GM13976 (cell line): Measurements from ENCODE around the gene FOXA1.
A peak's percentile ranks its signal among the peaks of the same experiment; 100 is the strongest.

Experiments
- DNase-seq: peaks from one replicate; pipeline ENCODE4 v3.0.0; 2012; ENCODE audit warnings: low spot score
- CTCF ChIP-seq: IDR thresholded peaks from 2 replicates; pipeline ENCODE4 v1.5.1; 2012; ENCODE audit warnings: borderline replicate concordance, mild to moderate bottlenecking; ENCODE audit not compliant: insufficient read depth; ENCODE audit errors: extremely low read depth, missing control alignments, control extremely low read depth
- in situ Hi-C: fragments of 300-500 bp; cut with MboI; formaldehyde crosslinking; loops from one replicate; pipeline ENCODE4 v1.12.0; 2022; ENCODE audit warnings: low sequenced_read_pairs, mixed read lengths, inconsistent platforms; ENCODE audit not compliant: unreplicated experiment

Gene FOXA1

GRCh38 chr14:37589715-37590427 is 5.2 kb downstream of the FOXA1 start:
- no peak for TF ChIP-seq CTCF
- in situ Hi-C loops: no loop called here
- no peak for DNase-seq

- in situ Hi-C loops: no loop called here
- DNase-seq: no peak
- TF ChIP-seq CTCF: no peak
These were observed 5.9 kb downstream of the FOXA1 start for GRCh38 chr14:37588956-37589714.

- no peak for DNase-seq
- TF ChIP-seq CTCF: no peak
These were observed 6.4 kb downstream of the FOXA1 start for GRCh38 chr14:37588667-37588955.

GRCh38 chr14:37587881-37588666 is 7.0 kb downstream of the FOXA1 start:
- DNase-seq: peak; percentile 17
- TF ChIP-seq CTCF: no peak
- in situ Hi-C loops: no loop called here

More at GRCh38 chr14:37588667-37588955, 6.4 kb downstream of the FOXA1 start:
- in situ Hi-C loops: no loop called here

- no peak for DNase-seq
- no peak for TF ChIP-seq CTCF
- in situ Hi-C loops: no loop called here
These were observed 7.8 kb downstream of the FOXA1 start for GRCh38 chr14:37587131-37587803.

- no peak for DNase-seq
- no peak for TF ChIP-seq CTCF
- in situ Hi-C loops: no loop called here
These were observed 8.3 kb downstream of the FOXA1 start for GRCh38 chr14:37586797-37587130.
